Measurements from ENCODE around the gene NRG3.

Gene NRG3

DNA sequence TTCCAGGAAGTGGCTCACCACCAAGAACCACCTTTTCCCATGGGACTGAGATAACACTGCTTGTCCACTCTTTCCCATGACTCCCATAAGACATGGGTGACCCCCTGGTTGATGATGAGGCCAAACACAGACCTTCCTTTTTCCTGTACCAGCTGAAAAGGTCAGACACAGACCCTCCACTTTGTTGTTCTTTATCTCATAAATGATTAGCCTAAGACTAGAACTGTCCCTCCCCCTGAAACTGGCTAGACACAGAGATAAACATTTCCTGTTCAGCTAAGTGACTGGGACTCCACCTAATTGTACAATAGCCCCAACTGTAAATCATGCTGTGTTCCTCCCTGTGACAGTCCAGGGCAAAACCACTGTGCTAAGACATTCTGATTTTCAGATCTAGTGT is 8.2 kb upstream of the NRG3 start:
- no peak overlapping the region for H3K27ac ChIP-seq (ENCODE audit: low read depth, low read length)
- no peaks in the 10 kb centered on the region for H3K4me1 ChIP-seq (ENCODE audit: control insufficient read depth, low read length)
- H3K4me3 ChIP-seq (ENCODE audit: low read length): no peak overlapping the region
- H4K20me1 ChIP-seq (ENCODE audit: control insufficient read depth, insufficient read depth, low read depth, low read length): no peaks in the 10 kb centered on the region
- H3K79me2 ChIP-seq (ENCODE audit: control insufficient read depth, low read length): no peaks in the 10 kb centered on the region
- no peaks in the 10 kb centered on the region for H3K9me2 ChIP-seq (replicated peaks; ENCODE audit: control insufficient read depth, low read length)
- H3K36me3 ChIP-seq (ENCODE audit: control insufficient read depth, low read length): no peaks in the 10 kb centered on the region
- H3K9me3 ChIP-seq (ENCODE audit: control insufficient read depth, insufficient read depth, low read length): no peaks in the 10 kb centered on the region
- H3K27me3 ChIP-seq (ENCODE audit: control insufficient read depth, low read length): no peaks in the 10 kb centered on the region
- TF ChIP-seq, protein P1, sequence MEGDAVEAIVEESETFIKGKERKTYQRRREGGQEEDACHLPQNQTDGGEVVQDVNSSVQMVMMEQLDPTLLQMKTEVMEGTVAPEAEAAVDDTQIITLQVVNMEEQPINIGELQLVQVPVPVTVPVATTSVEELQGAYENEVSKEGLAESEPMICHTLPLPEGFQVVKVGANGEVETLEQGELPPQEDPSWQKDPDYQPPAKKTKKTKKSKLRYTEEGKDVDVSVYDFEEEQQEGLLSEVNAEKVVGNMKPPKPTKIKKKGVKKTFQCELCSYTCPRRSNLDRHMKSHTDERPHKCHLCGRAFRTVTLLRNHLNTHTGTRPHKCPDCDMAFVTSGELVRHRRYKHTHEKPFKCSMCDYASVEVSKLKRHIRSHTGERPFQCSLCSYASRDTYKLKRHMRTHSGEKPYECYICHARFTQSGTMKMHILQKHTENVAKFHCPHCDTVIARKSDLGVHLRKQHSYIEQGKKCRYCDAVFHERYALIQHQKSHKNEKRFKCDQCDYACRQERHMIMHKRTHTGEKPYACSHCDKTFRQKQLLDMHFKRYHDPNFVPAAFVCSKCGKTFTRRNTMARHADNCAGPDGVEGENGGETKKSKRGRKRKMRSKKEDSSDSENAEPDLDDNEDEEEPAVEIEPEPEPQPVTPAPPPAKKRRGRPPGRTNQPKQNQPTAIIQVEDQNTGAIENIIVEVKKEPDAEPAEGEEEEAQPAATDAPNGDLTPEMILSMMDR (IDR thresholded peaks at IDR 0.05; ENCODE audit: low read depth, low read length, poor library complexity, severe bottlenecking): no peak
- TF ChIP-seq EZH2phosphoT487 (IDR thresholded peaks at IDR 0.05; ENCODE audit: borderline replicate concordance, low read length): no peak
- no peaks in the 10 kb centered on the region for H3F3A ChIP-seq (ENCODE audit: control insufficient read depth, insufficient read depth)
- no peak overlapping the region for H3K4me2 ChIP-seq (ENCODE audit: low read length)

DNA sequence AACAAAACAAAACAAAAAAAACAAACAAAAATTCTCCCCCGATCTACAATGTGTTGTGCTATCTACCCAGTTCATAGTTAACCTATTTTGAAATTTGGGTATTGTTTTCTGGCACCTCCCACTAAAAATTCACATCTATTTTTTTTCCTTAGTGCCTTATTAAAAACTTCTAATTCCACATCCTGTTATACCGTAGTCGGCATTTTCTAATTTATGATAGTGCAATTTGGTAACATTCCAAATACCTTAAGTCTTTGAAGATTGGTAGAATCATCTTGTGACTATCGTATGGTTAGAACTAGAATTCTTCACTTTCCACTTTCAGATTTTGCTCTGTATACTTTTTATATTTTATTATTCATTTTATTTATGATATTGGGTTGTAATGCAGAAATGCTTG is 4.5 kb upstream of the NRG3 start:
- no peaks in the 10 kb centered on the region for H3K9me3 ChIP-seq (ENCODE audit: control insufficient read depth, insufficient read depth, low read length)
- H3K4me2 ChIP-seq (ENCODE audit: low read length): no peak overlapping the region
- no peaks in the 10 kb centered on the region for H4K20me1 ChIP-seq (ENCODE audit: control insufficient read depth, insufficient read depth, low read depth, low read length)
- no peaks in the 10 kb centered on the region for H3F3A ChIP-seq (ENCODE audit: control insufficient read depth, insufficient read depth)
- H3K4me1 ChIP-seq (ENCODE audit: control insufficient read depth, low read length): no peaks in the 10 kb centered on the region
- no peak for TF ChIP-seq EZH2phosphoT487 (IDR thresholded peaks at IDR 0.05; ENCODE audit: borderline replicate concordance, low read length)
- TF ChIP-seq, protein P1 (IDR thresholded peaks at IDR 0.05; ENCODE audit: low read depth, low read length, poor library complexity, severe bottlenecking): no peak
- no peaks in the 10 kb centered on the region for H3K36me3 ChIP-seq (ENCODE audit: control insufficient read depth, low read length)
- no peaks in the 10 kb centered on the region for H3K79me2 ChIP-seq (ENCODE audit: control insufficient read depth, low read length)
- no peak overlapping the region for H3K4me3 ChIP-seq (ENCODE audit: low read length)
- H3K27me3 ChIP-seq (ENCODE audit: control insufficient read depth, low read length): no peaks in the 10 kb centered on the region
- H3K9me2 ChIP-seq (replicated peaks; ENCODE audit: control insufficient read depth, low read length): no peaks in the 10 kb centered on the region
- H3K27ac ChIP-seq (ENCODE audit: low read depth, low read length): no peak overlapping the region

DNA sequence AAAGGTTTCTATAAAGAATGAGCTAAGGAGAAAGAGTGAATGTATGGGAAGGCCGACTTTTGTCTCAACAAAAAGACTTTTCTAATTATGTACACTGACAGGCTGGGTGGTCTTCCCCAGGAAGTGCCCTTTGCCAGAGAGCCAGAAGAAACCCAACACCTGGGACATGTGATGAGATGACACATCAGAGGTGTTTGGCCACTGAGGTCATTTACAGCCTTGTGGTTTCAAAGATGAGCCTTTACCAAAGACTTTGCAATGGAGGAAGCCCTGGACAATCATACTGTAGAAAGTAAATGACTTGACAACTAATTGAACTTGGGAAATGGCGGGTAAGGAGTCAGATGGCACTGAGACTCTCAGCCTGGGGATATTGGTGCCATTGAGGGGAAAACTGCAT is 3.4 kb upstream of the NRG3 start:
- Histone ChIP-seq H3K79me2 (ENCODE audit: control insufficient read depth, low read length) (no peaks in the 10 kb centered on the region), H3K36me3 (ENCODE audit: control insufficient read depth, low read length) (no peaks in the 10 kb centered on the region), H3F3A (ENCODE audit: control insufficient read depth, insufficient read depth) (no peaks in the 10 kb centered on the region), H3K27me3 (ENCODE audit: control insufficient read depth, low read length) (no peaks in the 10 kb centered on the region), H3K4me2 (ENCODE audit: low read length) (no peak overlapping the region), H4K20me1 (ENCODE audit: control insufficient read depth, insufficient read depth, low read depth, low read length) (no peaks in the 10 kb centered on the region), H3K9me2 (replicated peaks; ENCODE audit: control insufficient read depth, low read length) (no peaks in the 10 kb centered on the region), H3K4me1 (ENCODE audit: control insufficient read depth, low read length) (no peaks in the 10 kb centered on the region), H3K4me3 (ENCODE audit: low read length) (no peak overlapping the region), H3K27ac (ENCODE audit: low read depth, low read length) (no peak overlapping the region), H3K9me3 (ENCODE audit: control insufficient read depth, insufficient read depth, low read length) (no peaks in the 10 kb centered on the region)
- TF ChIP-seq EZH2phosphoT487 (IDR thresholded peaks at IDR 0.05; ENCODE audit: borderline replicate concordance, low read length): no peak
- TF ChIP-seq, protein P1 (IDR thresholded peaks at IDR 0.05; ENCODE audit: low read depth, low read length, poor library complexity, severe bottlenecking): no peak

Data from DOHH2 (cell line).